Thyroid gland (tissue), 4 donors: Measurements from ENCODE around the gene PLXNB1.

ENCODE experiments used
- POLR2A ChIP-seq, 2 donors: fragments of 450-650 bp; IDR thresholded peaks; one replicate each; pipeline ENCODE4 v1.6.1; 2017; ENCODE audit warnings: antibody characterized with exemption in 2 of 2, mild to moderate bottlenecking in 2 of 2, moderate library complexity in 1 of 2
- TF ChIP-seq, protein P1 (sequence below), 6 experiments: fragments of 200-600 bp in 3 of 6; fragments of 450-650 bp in 3 of 6; sonication (generic) in 3 of 6; IDR thresholded peaks; one replicate each; pipeline ENCODE4 v1.5.1; 2016 to 2019; ENCODE audit warnings: antibody characterized with exemption in 6 of 6, mild to moderate bottlenecking in 2 of 6, inconsistent platforms in 1 of 6, moderate library complexity in 1 of 6

DNA sequence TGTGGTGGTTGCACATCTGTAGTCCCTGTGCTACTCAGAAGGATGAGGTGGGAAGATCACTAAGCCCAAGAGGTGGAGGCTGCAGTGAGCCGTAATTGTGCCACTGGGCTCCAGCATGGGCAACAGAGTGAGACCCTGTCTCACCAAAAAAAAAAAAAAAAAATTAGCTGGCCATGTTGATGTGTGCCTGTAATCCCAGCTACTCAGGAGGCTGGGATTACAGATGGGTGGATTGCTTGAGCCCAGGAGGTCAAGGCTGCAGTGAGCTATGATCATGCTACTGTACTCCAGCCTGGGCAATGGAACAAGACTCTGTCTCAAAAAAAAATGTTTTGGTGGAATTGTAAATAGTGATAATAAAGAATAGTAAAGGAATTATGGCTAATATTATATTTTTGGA, 26.6 kb upstream of the PLXNB1 start:
- TF ChIP-seq, protein P1, sequence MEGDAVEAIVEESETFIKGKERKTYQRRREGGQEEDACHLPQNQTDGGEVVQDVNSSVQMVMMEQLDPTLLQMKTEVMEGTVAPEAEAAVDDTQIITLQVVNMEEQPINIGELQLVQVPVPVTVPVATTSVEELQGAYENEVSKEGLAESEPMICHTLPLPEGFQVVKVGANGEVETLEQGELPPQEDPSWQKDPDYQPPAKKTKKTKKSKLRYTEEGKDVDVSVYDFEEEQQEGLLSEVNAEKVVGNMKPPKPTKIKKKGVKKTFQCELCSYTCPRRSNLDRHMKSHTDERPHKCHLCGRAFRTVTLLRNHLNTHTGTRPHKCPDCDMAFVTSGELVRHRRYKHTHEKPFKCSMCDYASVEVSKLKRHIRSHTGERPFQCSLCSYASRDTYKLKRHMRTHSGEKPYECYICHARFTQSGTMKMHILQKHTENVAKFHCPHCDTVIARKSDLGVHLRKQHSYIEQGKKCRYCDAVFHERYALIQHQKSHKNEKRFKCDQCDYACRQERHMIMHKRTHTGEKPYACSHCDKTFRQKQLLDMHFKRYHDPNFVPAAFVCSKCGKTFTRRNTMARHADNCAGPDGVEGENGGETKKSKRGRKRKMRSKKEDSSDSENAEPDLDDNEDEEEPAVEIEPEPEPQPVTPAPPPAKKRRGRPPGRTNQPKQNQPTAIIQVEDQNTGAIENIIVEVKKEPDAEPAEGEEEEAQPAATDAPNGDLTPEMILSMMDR (IDR thresholded peaks at IDR 0.05) = no peak
- TF ChIP-seq POLR2A (IDR thresholded peaks at IDR 0.05) = no peak
